SK-MEL-5 (cell line): ENCODE measurements around the gene RASL11A. TPM values are rescaled to one million over a fixed set of nuclear protein-coding genes. Genes with fewer than 3 reads are reported as not detected.
A peak's percentile ranks its signal among the peaks of the same experiment; 100 is the strongest.
"Not testable (repeated sequence)": the region's sequence is repeated elsewhere in the genome, so short reads cannot be mapped to it uniquely, and the experiment has no call there.

ENCODE experiments used
- DNase-seq: peaks from one replicate; pipeline ENCODE4 v3.0.0-alpha.2; 2016; ENCODE audit warnings: low read depth, low spot score
- in situ Hi-C: cut with HindIII; loops from 2 replicates; pipeline ENCODE4 v1.10.0; 2016; ENCODE audit warnings: low sequenced_read_pairs, high pct_unique_total_duplicates, low pct_unique_long_range_greater_than_20kb
- polyA plus RNA-seq, 2 experiments: library from polyadenylated mRNA; depleted of rRNA; stranded (reverse); fragments of >200 nt; gene quantifications; 2 replicates each; pipeline ENCODE4 v1.2.3, GENCODE V29; 2015
- total RNA-seq: library from RNA; depleted of rRNA; stranded (reverse); fragments of >200 nt; shearing (Covaris generic); gene quantifications from 2 replicates; pipeline ENCODE4 v1.2.3, GENCODE V29; 2014; rRNA removed

RASL11A gene
- total RNA-seq = 0.27 and 1.7 TPM in 2 replicates
- polyA plus RNA-seq (2015; cell fraction: cytosol; rRNA removed) = 1.3 and 2.5 TPM in 2 replicates
- polyA plus RNA-seq (2015; cell fraction: nucleus; rRNA removed) = 0.72 TPM in 1 of 2 replicates, not detected in the other

DNA sequence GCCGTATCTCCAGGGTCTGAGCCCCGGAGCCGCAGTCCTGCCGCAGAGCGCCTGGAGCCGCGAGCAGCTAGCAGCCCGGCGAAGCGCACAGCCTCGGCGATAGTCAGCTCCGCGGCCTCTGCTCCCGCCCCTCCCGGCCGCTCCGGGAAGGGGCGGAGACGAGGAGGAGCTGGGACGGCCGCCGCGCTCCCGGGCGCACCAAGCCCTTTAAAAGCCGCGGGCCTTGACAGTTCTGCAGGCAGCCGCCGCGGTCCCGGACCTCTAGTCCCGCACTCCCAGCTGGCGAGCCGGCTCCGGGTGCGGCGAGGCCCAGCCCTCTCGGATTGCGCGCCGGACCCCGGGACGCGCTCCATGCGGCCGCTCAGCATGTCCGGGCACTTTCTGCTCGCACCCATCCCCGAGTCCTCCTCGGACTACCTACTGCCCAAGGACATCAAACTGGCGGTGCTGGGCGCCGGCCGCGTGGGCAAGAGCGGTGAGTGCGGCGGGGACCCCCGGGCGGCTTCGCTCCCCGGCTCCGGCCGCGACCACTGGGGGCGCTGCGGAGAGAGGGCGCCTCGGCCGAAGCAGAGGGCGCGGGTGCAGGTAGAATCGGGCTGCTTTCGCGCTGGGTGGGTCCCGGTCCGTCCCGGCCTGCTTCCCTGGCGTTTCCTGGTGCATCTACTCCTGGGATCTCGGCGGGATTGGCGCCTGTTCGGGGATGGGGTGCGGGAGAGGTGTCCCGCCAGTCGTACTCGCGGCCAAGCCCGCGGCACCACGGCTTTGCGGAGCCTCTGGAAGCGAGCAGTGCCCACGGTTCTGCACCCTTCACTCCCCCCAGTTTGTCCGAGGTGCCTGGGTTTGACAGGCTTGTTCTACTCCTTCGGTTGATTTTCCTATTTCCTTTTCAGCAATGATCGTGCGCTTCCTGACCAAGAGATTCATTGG, at the start of gene RASL11A:
TSS of gene RASL11A (plus strand) at position 237 of the 927 bp plus-strand sequence. CDS start at position 352, 115 bp downstream.
- DNase-seq = peak; percentile 72
- in situ Hi-C loops = no loop called here

GRCh38 chr13:27222100-27222499, 48.5 kb upstream of the RASL11A start:
- in situ Hi-C loops, DNase-seq: not testable (repeated sequence)

GRCh38 chr13:27226991-27227390, 43.6 kb upstream of the RASL11A start:
- no peak for DNase-seq
- in situ Hi-C loops = no loop called here

- no peak for DNase-seq
- in situ Hi-C loops = no loop called here
These were observed 42.5 kb upstream of the RASL11A start for GRCh38 chr13:27228131-27228530.

- DNase-seq = no peak
- in situ Hi-C loops = no loop called here
These were observed 41.0 kb upstream of the RASL11A start for GRCh38 chr13:27229642-27230041.

DNA sequence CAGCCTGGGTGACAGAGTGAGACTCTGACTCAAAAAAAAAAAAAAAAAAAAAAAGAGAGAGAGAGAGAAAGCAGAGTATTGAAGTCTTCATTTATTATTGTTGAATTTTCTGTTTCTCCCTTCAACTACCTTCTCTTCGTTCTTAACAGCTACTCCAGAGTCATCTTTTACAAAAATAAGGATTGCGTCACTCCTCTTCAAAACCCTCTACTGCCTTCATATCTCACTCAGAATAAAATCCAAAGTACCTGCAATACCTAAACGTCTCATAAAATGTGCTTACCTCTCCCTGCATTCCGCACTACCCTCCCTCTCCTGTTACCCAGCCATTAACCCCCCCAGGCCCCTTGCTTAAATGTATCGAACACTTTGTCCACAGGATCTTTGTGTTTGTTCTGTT, 36.7 kb upstream of the RASL11A start:
- in situ Hi-C loops = no loop called here
- DNase-seq = no peak

GRCh38 chr13:27236478-27236877, 34.2 kb upstream of the RASL11A start:
- DNase-seq = no peak

GRCh38 chr13:27242702-27243101, 27.9 kb upstream of the RASL11A start:
- DNase-seq = no peak
- in situ Hi-C loops = no loop called here

More at GRCh38 chr13:27236478-27236877, 34.2 kb upstream of the RASL11A start:
- in situ Hi-C loops = no loop called here

- no peak for DNase-seq
- in situ Hi-C loops = no loop called here
These were observed 25.0 kb upstream of the RASL11A start for GRCh38 chr13:27245610-27246009.

DNA sequence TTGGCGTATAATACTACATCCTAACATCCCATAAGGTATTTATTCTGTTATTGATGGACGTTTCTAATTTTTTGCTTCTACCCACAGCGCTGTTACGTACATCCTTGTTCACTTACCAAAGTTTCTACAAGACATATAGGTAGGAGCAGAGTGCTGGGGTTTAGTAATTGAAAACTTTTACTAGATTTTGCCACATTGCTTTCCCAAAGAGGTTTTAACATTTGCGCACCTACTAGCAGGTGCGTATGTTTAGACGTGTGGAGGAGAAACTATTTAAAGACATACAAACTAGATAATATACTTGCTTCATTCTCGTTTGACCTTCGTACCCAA, 19.8 kb upstream of the RASL11A start:
- in situ Hi-C loops = no loop called here
- no peak for DNase-seq

- in situ Hi-C loops = no loop called here
- DNase-seq = peak; percentile 96
These were observed 19.2 kb upstream of the RASL11A start, which contains the start of gene RPL21 for GRCh38 chr13:27251166-27252091. Gene RPL21, plus strand, starts transcription at chr13:27251558. Its CDS starts 2,219 bp downstream, at chr13:27253777.

GRCh38 chr13:27252467-27252866, 18.2 kb upstream of the RASL11A start:
- no peak for DNase-seq
- in situ Hi-C loops = no loop called here

- in situ Hi-C loops = no loop called here
- no peak for DNase-seq
These were observed 13.4 kb upstream of the RASL11A start for GRCh38 chr13:27257233-27257568.

DNA sequence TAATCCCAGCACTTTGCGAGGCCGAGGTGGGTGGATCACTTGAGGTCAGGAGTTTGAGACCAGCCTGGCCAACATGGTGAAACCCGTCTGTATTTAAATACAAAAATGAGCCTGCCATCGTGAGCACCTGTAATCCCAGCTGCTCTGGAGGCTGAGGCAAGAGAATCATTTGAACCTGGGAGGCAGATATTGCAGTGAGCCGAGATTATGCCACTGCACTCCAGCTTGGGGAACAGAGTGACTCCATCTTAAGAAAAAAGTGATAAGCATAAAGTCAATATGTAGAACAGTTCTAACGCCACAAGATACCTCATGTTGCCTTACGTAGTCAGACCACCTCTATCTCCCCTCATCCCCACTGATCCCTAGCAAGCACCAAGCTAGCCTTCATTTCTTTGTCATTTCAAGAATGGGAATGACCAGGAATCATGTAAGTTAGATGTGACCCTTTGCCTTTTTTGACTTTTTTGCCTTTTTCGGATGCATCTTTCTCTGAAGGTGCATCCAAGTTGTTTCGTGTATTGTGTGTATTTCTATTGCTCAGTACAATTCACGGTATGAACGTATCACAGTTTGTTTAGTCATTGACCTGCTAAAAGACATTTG, 12.9 kb upstream of the RASL11A start:
- DNase-seq = peak; percentile 11
- in situ Hi-C loops = no loop called here

DNA sequence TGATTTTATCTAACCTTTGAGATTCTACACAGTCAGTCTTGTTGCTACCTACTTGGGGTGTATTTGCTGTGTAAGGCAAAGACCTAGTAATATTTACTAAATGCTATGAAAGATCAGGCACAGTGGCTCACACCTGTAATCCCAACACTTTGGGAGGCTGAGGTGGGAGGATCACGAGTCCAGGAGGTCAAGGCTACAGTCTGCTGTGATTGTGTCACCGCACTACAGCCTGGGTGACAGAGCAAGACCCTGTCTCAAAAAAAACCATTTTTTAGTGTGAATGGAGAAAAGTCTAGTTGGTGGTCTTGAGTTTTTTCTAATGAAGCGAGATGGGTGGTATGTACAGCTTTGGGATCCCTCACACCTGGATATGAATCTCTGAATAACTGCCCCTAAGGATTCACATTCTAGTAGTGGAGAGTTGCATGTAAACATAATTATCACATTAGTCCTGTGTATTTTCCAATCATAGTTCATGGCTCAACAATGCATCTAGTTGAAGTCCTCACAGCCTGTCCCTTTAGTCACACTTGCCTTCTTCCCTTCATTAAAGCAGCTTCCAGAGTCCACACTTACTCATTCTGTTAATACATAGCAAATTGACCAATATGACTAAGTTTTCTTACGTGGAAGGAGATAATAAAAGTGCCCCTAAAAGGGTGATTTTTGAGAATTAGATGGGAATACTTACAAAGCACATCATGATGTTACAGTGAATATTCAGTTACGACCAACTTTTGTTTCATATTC, 11.8 kb upstream of the RASL11A start:
- in situ Hi-C loops = no loop called here
- no peak for DNase-seq

- in situ Hi-C loops = no loop called here
These were observed 10.8 kb upstream of the RASL11A start for GRCh38 chr13:27259831-27260230.

DNA sequence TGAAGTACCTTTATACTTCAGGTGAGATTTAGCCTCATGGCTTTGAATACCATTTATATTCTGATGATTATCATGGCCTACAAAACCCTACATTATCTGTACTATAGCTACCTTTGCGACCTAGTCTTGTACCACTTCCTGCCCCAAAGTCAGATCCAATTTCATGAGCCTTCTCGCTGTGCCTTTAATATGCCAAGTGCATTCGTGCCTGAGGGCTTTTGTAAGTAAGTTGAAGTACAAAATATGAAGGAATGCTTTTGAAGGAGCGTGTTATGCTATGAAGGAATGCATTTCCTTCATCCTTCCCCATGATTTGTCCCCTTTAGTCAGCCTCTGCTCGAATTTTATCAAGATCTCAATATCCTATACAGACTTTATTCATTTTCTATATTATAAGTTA, 9.2 kb upstream of the RASL11A start:
- in situ Hi-C loops = no loop called here
- peak; percentile 15 for DNase-seq

More at GRCh38 chr13:27259831-27260230, 10.8 kb upstream of the RASL11A start:
- DNase-seq = no peak
